Panc1 (cell line): ENCODE results near the gene ZNF329. TPM values are rescaled to one million over a fixed set of nuclear protein-coding genes. Genes with fewer than 3 reads are reported as not detected.

Experiments
- ATAC-seq: fragments of 200-7000 bp; cut with Tn5 transposase; 2 replicates; pipeline ENCODE4 v1.9.1; 2020; ENCODE audit warnings: mild to moderate bottlenecking, moderate library complexity
- BruUV-seq: library from RNA; stranded (reverse); fragments of 400-500 nt; replicated peaks from 2 replicates; lab custom pipeline; 2021; lab: Mats Ljungman, UMichigan
- CTCF ChIA-PET: fragments of 300-600 bp; sonication (Branson Sonifier 250); formaldehyde crosslinking; loops from one replicate; lab custom pipeline; 2022; ENCODE audit warnings: antibody characterized with exemption; lab: Charles Lee
- POLR2A ChIA-PET: fragments of 300-600 bp; sonication (Branson Sonifier 250); formaldehyde crosslinking; loops from one replicate; lab custom pipeline; 2022; ENCODE audit warnings: antibody characterized with exemption; lab: Charles Lee
- DNase-seq: peaks from one replicate; pipeline ENCODE4 v3.0.0-alpha.2; 2010; ENCODE audit warnings: low read depth, low spot score
- H3K27ac ChIP-seq: 2 replicates; pipeline ENCODE4 v1.5.1; 2011; ENCODE audit warnings: mild to moderate bottlenecking, low read length, inconsistent platforms
- H3K27me3 ChIP-seq: fragments of 200-500 bp; sonication (Bioruptor generic); 2 replicates; pipeline ENCODE4 v1.6.0; 2014; ENCODE audit warnings: low read length, inconsistent platforms; ENCODE audit not compliant: control insufficient read depth, insufficient read depth
- H3K36me3 ChIP-seq: fragments of 200-500 bp; sonication (Bioruptor generic); 2 replicates; pipeline ENCODE4 v1.5.1; 2014; ENCODE audit warnings: inconsistent platforms, mild to moderate bottlenecking, low read length, moderate library complexity; ENCODE audit not compliant: control insufficient read depth, insufficient read depth
- H3K4me1 ChIP-seq: 2 replicates; pipeline ENCODE4 v1.5.1; 2011; ENCODE audit warnings: inconsistent platforms, mild to moderate bottlenecking, low read length, moderate library complexity; ENCODE audit not compliant: control insufficient read depth, insufficient read depth
- H3K4me3 ChIP-seq, 2 experiments: 2 replicates each; pipeline ENCODE4 v1.5.1; 2011 to 2012; ENCODE audit warnings: low read depth in 2 of 2, low read length in 2 of 2, mild to moderate bottlenecking in 2 of 2, inconsistent platforms in 1 of 2, moderate library complexity in 1 of 2
- H3K9me3 ChIP-seq: fragments of 200-500 bp; sonication (Bioruptor generic); 2 replicates; pipeline ENCODE4 v1.5.1; 2014; ENCODE audit warnings: low read depth, mild to moderate bottlenecking, inconsistent platforms, low read length, moderate library complexity; ENCODE audit not compliant: control insufficient read depth, insufficient read depth
- CTCF ChIP-seq: fragments of 450-650 bp; IDR thresholded peaks from 2 replicates; pipeline ENCODE4 v1.5.1; 2017; ENCODE audit warnings: mild to moderate bottlenecking
- POLR2AphosphoS5 ChIP-seq: IDR thresholded peaks from 2 replicates; pipeline ENCODE4 v1.6.1; 2012; ENCODE audit warnings: mild to moderate bottlenecking, low read depth, low read length, moderate library complexity
- REST ChIP-seq, 2 experiments: IDR thresholded peaks; 2 replicates each; pipeline ENCODE4 v1.6.1; 2011 to 2012; ENCODE audit warnings: low read depth in 2 of 2, control low read depth in 1 of 2, low read length in 1 of 2, mild to moderate bottlenecking in 1 of 2, moderate library complexity in 1 of 2; ENCODE audit not compliant: insufficient read depth in 1 of 2
- SIN3A ChIP-seq: IDR thresholded peaks from 2 replicates; pipeline ENCODE4 v1.6.1; 2012; ENCODE audit warnings: low read depth, mild to moderate bottlenecking, low read length, moderate library complexity, borderline replicate concordance; ENCODE audit not compliant: insufficient read depth
- TCF7L2 ChIP-seq: IDR thresholded peaks from 2 replicates; pipeline ENCODE4 v1.6.1; 2011; ENCODE audit warnings: mild to moderate bottlenecking, low read depth, low read length, inconsistent platforms
- in situ Hi-C: cut with HindIII; loops from 2 replicates; pipeline ENCODE4 v1.10.0; 2016; ENCODE audit warnings: low sequenced_read_pairs, low pct_unique_long_range_greater_than_20kb
- intact Hi-C: fragments of 100-400 bp; cut with micrococcal nuclease; formaldehyde crosslinking; loops from one replicate; pipeline ENCODE4 v1.10.0; 2022; ENCODE audit not compliant: unreplicated experiment
- total RNA-seq: library from RNA; stranded (reverse); gene quantifications from one replicate; pipeline ENCODE4 v1.2.1, GENCODE V29; 2021; ENCODE audit not compliant: unreplicated experiment

The ZNF329 gene
- total RNA-seq, 1 experiment from 2014 or later = 12.2 TPM

- ATAC-seq (no peak), DNase-seq (no peak)
- in situ Hi-C loops (no loop called here), intact Hi-C loops (no loop called here)
- POLR2A ChIA-PET = interaction anchor here (0.6 to 1.0 kb wide), 2 partner anchors 12 to 45 kb away, joined by 4 to 9 read pairs; no protein-coding TSS in a partner anchor
- Histone ChIP-seq H3K27me3 (no peaks in the 10 kb centered on the region), H3K4me3 (peak overlapping the region; percentile 55 to 61), H3K27ac (peak overlapping the region; percentile 57), H3K4me1 (no peaks in the 10 kb centered on the region), H3K36me3 (no peaks in the 10 kb centered on the region), H3K9me3 (peaks cover 63% of the 10 kb centered on the region)
- CTCF ChIA-PET = no interaction called here
- TF ChIP-seq TCF7L2 (no peak), SIN3A (no peak), POLR2AphosphoS5 (no peak), REST (IDR thresholded peaks at IDR 0.05; ENCODE audit: insufficient read depth in 1 of 2, low read depth in 2 of 2, low read length in 1 of 2) (no peak), CTCF (no peak)
- no TSS peak for BruUV-seq
Measured at GRCh38 chr19:58182577-58182988, 32.0 kb upstream of the ZNF329 start.

GRCh38 chr19:58181902-58182576, 31.4 kb upstream of the ZNF329 start:
- CTCF ChIA-PET = no interaction called here
- Histone ChIP-seq H3K4me1 (no peaks in the 10 kb centered on the region), H3K4me3 (peak overlapping the region; percentile 55 to 61), H3K27me3 (no peaks in the 10 kb centered on the region), H3K36me3 (no peaks in the 10 kb centered on the region), H3K27ac (peak overlapping the region; percentile 57), H3K9me3 (peaks cover 59% of the 10 kb centered on the region)
- in situ Hi-C loops = no loop called here
- intact Hi-C loops = no loop called here
- POLR2A ChIA-PET = no interaction called here
- no peak for DNase-seq
- TF ChIP-seq SIN3A (no peak), REST (IDR thresholded peaks at IDR 0.05; ENCODE audit: insufficient read depth in 1 of 2, low read depth in 2 of 2, low read length in 1 of 2) (no peak), POLR2AphosphoS5 (no peak), TCF7L2 (no peak), CTCF (peak; percentile 74; the same call in 1 of the 2 replicates)
- no peak for ATAC-seq
- TSS peak; percentile 78 for BruUV-seq
